HL-60/S4 treated with retinoic acid at 250 ng/mL for 4 days and 3 days (cell line): Measurements from ENCODE around the gene C5orf52.
"Not testable (repeated sequence)": the region's sequence is repeated elsewhere in the genome, so short reads cannot be mapped to it uniquely, and the experiment has no call there.

Source experiments
- in situ Hi-C: fragments of 300-500 bp; cut with MboI; formaldehyde crosslinking; loops from 2 replicates; pipeline ENCODE4 v1.7.0; 2022; ENCODE audit warnings: low sequenced_read_pairs

Gene C5orf52

DNA sequence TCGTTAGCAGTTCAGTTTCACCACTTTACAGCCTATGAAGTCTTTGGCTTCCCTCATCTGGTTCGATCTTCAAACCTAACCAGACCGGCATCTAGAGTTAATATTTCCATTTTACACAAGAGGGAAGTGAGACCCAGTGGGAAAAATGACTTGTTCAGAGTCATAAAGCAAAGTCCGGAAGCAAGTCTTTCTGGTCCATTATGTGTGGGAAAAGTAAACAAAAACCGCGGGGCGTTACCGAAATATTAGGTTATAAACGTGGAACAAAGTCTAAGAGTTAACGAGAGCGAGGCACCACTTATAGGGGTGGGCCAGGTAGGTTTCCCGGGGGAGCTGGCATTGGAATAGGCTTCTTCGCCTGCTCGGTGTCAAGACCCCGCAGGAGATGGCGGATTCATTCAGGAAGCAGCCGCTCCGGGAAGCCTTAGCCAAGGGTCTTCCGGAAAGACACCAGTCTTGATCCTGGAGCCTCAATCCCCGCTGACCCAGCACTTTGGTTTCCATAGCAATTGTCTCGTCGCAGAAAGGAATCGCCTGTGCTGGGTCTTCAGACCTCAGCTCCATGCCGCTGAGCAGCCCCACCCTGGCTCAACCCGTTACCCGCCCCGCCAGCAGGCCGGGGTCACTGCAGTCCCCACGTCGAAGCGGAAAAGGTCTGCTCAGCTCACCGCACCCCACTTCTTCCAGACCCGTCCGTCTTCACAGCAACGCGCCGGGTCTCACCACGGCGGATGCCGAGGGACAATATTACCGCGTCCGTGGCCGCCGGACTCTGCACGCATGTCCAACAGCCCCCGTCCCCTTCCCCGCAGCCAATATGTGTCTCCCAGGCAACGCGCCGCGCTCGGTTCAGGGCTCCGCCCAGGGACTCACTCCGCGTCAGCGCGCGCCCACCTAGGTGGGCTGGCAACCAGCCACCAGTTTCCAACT is at the start of gene C5orf52:
Gene C5orf52 (plus strand): TSS at position 872 of the 930 bp plus-strand sequence. CDS start 82 bp downstream, outside the sequence.
- in situ Hi-C loops, result no loop called here

DNA sequence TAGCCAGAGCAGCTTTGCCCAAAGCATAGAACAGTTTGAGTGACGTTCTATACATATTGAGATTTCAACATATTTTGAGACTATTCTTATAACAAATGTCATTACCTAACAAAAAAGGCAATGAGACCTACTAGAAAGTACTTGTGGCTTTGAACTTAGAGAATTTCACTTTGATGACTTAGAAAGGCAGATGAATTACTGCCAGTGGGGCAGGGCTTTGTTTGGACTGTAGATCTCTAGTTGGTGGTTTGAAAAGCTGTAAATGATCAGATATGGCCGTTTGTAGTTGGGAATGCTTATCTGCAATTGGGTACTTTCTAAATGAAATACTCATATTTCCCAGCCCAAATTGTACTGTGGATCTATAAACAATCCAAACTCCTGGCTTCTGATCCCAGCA is 47.2 kb upstream of the C5orf52 start:
- in situ Hi-C loops, result no loop called here

DNA sequence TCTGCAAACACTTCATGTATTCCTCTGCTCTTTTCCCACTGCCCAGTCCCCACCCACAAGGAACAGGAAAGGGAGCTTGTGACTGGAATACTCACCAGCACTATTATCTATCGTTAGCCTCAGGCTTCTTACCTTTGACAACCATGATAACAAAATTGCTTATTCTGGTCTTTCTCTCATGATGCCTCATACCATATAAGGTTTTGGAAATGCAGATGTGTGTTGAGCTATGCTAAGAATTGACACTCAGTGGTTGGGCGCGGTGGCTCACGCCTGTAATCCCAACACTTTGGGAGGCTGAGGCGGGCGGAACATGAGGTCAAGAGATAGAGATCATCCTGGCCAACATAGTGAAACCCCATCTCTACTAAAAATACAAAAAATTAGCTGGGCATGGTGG is 44.5 kb upstream of the C5orf52 start:
- in situ Hi-C loops, result no loop called here

DNA sequence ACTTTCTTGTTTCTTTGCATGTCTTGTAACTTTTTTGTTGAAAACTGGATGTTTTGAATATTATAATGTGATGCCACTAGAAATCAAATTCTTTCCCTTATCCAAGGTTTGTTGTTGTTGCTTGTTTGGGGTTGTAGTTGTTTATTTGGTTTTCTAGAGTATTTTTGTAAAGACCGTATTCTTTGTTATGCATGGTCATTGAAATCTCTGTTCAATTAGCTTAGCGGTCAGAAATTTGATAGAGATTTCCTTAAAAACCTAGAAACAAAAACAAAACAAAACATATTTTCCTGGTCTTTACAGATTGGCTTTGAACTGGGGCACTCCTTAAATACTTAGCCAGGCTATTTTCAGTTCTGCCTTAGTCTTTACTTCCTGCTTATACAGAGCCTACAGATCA is 41.0 kb upstream of the C5orf52 start:
- in situ Hi-C loops, result no loop called here

DNA sequence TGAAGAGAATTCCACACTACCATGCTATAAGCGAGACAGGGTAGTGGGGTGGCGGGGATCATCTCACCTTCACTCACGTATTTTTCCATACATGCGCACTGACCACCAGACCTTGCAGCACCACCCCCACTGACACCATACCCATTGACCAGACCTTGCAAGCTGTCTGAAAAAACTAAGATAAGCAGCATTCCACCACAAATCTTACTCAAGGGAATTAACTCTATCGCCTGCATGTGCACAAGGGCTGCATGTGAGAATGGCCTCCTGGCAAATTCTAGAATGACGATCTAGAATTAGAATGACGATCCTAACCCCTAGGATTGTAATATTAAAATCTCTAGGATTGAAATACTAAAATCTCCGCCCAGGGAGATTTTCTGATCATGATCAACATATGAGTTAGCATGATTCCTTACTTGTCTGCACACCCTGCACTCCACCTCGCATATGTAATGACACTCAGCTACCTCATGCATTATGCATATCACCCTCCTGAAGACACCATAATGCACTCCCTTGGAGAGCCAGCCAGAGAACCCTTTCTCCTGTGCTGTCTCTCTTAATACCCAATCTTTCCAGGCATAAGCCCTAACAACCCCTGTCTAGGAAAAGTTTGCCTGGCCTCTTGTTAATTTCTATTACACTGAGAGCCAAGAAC is 30.8 kb upstream of the C5orf52 start:
- in situ Hi-C loops, result no loop called here

DNA sequence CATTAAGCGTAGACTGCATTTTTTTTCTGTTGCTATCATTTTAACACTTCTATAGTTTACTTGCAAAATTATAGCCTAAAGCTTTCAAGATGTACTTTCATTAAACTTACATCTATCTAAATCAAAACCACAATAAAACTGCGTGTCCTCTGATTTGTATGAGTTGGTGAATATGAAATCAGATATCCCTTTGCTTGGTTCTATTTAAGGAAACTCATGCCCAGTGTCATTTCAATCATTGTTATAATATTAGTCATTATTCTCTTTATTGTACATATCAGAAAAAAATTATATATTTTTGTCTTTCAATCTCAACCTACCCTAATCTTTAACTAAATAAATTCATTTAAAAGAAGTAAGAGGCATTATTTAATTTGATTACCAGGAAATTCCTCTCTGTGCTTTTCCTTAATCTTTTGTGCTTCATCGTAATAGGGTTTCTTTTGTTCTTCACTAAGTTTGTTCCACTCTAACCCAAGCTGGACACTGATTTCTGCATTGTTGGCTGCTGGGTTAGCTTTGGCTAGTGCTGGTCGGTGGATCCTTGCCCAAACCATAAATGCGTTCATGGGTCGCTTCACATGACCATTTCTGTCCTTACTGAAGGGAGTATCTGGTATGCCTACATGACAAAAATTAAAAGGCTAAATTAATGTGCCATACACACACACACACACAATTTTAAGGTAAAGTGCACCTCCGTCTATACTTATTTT is 22.9 kb upstream of the C5orf52 start:
- in situ Hi-C loops, result no loop called here

DNA sequence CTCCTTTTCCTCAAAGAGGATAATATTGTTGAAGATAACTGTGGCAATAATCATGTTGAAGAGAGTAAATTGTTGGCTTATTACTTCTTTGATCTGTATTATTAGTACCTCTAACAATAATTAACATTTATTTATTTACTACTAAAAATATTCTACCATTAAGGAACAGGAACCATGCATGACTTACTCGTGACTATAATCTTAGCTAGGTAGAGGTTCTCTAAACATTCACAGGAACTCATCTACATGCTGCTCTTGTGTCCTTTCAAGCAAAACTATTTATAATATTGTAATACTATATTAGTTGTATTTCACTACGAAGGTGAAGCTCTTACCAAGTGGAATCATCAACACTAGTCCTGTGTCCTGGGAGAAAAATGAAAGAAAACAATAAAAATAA is 22.2 kb upstream of the C5orf52 start:
- in situ Hi-C loops, result no loop called here

DNA sequence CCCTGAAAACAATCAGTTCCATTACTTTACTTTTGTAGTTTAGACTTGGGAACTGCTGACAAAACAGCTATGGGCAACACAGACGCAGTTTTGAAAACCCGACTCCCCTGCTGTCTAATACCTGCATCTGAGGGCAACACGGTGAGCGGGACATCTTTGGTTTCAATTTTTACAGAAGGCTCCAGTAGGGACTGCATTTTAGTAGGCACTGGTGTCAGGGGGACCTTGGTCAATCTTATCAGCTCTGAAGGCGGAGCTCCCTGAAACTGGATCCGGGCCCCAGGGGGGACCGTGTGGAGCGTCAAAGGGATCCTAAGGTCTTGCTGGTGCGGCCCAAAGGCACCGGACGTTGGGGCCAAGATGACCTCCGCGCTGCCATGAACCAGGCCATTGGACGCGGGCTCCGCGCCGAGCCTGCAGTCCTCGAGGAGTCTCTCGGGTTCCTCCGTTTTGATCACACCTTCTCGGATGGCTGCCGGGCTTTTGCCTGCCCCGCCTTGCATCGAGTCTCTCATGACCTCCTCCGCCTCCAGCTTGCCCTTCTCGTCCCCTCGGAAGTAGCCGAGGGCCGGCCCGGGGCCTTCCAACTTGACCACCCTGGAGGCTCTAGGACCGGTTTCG is 20.2 kb upstream of the C5orf52 start:
- in situ Hi-C loops, result no loop called here

DNA sequence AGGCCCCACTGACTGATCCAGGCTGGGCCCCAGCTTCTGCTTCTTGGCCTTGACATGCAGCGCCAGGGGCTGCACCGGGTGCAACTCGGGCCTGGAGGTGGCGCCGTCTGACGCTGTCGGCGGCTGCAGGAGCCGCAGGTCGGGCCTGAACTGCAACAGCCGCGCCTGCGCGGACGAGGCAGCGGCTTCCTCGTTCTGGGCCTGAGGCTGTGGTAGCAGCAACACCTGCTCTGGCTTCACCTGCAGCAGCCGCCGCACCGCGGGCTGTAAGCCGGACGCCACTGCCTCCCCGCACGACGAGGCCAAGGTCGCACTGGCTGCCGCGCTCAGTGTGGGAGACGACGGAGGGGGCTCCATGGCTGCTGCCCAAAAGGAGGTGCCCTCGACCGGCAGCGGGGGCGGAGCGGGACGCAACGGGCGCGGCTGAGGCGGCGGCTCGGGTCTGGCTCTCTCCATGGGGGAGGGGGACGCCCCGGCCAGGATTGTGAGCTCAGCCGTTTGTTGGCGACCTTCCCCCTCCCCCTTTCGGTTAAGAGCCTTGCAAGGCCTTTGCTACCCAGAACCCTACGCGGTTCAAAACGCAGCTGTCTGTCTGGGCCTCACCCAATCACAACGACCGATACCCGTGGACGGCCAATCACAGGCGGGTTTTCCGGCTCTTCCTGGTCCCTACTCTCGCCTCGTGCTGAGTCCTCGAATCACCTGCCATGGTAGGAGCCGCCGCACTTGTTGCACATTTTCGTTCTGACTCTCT is 19.5 kb upstream of the C5orf52 start:
- in situ Hi-C loops, result no loop called here

DNA sequence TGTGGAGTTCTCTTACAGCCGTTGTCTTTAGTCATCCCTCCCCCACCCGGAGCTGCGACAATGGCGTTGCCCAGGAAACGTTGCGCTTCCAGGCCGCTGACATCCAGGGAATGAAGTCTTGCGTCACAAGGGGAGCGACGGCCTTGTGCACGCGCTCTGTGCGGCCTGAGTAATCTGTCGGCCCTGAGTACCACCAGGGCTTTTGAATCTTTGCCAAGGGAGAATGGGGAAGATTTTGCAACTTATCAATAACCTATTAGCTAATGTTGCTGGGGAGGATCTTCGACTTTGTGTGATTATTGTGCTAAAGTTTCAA is 19.0 kb upstream of the C5orf52 start, which contains the start of gene SOX30:
Gene SOX30 (minus strand): TSS at position 62 of the 316 bp plus-strand sequence. CDS start 360 bp downstream, outside the sequence.
- in situ Hi-C loops, result no loop called here

DNA sequence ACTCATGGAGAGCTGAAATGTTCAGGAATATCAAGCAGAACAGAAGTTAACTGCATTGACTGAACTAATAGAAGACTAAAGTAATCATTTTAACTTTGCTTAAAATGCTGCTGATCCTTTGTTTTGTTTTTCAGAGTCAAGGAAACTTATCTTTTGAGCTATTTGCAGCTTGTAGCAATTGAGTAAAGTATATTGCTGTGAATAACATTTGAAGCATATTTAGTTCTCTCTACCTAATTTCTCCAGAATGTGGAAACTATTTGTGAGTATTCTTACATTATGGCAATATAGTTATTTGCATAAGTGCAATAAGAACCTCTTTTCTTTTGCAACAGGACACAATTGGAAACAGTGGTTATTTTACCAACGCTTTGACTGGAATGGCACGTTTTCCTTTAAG is 13.8 kb upstream of the C5orf52 start:
- in situ Hi-C loops, result no loop called here

DNA sequence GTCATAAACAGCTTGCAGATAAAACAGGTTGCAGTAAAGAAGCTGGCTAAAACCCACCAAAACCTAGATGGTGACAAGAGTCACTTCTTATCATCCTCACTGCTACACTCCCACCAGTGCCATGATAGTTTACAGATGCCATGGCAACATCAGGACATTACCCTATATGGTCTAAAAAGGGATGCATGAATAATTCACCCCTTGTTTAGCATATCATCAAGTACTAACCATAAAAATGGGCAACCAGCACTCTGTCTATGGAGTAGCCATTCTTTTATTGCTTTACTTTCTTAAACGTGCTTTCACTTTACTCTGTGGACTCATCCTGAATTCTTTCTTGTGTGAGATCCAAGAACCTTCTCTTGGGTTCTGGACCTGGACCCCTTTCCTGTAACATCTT is 12.4 kb upstream of the C5orf52 start:
- in situ Hi-C loops, result no loop called here

DNA sequence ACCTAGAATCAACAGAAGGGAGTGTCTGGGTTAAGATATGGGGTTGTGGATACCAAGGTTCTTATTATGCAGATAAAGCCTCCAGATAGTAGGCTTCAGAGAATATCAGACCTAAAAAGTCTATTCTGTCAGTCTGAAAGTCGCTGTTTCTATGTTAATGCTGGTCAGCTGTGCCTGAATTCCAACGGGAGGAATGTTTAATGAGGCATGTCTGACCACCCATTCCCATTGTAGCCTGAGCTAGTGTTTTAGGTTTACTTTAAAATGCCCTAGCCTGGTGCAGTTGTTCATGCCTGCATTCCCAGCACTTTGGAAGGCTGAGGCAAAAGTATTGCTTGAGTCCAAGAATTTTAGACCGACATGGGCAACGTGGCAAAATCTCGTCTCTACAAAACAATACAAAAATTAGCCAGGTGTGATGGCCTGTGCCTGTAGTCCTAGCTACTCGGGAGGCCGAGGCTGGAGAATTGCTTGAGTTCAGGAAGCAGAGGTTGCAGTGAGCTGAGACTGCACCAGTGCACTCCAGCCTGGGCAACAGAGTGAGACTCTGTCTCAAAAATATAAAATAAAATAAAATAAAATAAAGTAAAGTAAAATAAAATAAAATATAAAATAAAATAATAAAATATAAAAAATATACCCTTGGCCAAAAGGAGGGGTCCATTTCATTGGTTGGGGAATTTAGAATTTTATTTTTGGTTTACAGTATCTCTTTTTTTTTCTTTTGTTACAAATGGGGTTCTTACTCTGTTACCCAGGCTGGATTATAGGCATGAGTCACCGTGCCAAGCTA is 11.3 kb upstream of the C5orf52 start:
- in situ Hi-C loops, result no loop called here

DNA sequence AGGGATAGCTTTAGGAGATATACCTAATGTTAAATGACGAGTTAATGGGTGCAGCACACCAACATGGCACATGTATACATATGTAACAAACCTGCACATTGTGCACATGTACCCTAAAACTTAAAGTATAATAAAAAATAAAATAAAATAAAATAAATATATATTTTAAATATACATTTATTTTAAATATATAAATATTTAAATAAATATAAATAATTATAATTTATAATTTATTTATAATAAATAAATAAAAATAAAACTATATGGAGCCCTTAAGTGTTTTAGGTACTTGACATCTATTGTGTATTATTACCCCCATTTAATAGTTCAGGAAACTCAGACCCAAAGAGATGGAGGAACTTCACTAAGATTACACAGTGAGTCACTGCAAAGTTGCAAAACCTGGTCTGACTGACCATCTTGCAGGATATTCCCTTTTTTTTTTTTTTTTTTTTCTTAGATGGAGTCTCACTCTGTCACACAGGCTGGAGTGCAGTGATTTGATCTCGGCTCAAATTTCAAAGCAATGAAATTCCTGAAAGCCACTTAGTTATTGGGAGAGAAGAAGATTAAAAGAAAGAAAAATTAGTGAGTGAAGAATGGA is 5.8 kb upstream of the C5orf52 start:
- in situ Hi-C loops, result no loop called here

DNA sequence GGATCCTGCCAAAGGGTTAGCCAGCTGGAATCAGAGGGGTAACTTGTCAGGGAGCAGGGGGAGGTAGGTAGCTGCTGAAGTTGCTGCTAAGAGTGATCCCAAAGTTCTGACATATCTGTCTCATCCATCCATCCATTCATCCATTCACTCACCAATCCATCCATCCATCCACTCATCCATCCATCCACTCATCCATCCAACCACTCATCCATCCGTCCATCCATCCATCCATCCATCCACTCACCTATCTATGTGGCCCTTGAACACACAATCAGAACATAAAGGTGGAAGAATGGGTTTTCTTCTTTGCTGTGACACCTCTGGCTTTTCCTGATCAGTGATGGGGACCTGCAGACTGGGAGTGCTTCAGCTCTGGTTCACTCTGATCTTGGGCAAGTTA is 3.0 kb upstream of the C5orf52 start:
- in situ Hi-C loops, result no loop called here

DNA sequence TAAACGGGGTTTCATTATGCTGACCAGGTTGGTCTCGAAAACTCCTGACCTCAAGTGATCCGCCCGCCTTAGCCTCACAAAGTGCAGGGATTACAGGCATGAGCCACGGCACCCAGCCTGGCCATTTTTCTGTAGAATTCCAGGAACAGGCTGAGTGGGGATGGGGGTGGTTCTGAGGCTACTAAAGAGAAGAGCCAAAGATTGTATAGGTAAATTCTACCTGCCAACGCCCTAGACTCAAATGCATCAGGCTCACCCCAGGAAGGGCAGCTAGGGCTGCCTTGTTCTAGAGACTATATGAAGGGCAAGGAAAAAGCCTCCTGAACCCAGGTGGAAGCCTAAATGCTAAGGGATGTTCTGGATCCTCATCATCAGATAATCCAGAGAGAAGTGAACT is 1.6 kb upstream of the C5orf52 start:
- in situ Hi-C loops, result no loop called here

DNA sequence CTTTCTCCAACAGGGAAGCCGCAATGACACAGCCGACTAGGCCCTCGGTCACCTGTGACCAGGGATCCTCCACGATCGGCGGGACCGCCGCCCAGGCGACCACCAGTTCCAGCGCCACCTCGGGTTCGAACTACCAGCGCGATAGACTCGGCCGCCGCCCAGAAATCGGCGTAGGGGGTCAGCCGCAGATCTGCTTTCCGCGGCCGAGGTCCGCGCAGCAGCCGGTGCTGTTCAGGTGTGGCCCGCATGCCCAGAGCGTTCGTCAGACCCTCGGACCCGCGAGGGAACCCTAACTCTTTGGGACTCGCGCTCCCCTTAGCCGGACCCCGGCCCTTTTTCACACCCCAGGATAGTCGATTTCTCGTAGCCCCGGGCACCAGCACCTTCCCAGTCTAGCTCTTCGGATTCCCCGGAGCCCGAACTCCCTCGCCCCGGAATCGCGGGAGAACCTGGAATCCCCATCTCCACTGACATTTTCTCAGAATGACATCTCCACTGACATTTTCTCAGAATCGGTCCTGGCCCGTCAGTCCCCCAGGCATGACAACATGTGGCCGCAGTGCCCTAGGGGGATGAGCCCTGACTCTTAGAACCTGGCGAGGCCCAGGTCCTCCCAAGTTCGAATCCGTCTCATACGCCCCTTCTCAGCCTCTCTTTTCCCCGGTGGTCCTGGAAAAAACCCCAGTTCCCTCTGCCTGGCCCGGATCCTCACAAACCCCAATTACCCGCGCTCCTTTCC is 428 bp downstream of the C5orf52 start:
- in situ Hi-C loops, result no loop called here

DNA sequence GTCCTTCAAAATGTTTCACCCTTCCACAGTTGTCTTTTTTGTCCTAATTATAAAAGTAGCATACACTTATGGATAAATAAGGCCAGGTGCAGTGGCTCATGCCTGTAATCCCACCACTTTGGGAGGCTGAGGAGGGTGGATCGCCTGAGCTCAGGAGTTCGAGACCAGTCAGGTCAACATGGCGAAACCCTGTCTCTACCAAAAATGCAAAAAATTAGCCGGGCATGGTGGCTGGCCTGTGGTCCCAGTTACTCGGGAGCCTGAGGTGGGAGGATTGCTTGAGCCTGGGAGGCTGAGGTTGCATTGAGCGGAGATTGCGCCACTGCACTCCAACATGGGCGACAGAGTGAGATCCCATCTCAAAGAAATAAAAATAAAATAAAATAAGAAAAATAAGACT is 1.6 kb downstream of the C5orf52 start:
- in situ Hi-C loops, result no loop called here

DNA sequence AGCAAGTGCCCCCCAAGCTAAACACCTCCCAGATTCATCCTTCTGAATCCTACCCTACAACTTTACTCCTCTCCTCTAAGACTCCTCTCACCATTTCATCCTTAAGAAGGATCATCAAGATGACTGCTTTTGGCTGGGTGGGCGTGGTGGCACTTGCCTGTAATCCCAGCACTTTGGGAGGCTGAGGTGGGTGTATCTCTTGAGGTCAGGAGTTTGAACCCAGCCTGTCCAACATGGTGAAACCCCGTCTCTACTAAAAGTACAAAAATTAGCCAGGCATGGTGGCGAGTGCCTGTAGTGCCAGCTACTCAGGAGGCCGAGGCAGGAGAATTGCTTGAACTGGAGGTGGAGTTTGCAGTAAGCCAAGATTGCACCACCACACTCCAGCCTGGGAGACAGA is 3.0 kb downstream of the C5orf52 start:
- in situ Hi-C loops, result not testable (repeated sequence)
